GM13977 (cell line): ENCODE measurements around the gene DHX8.

Experiments
- DNase-seq: peaks from one replicate; pipeline ENCODE4 v3.0.0; 2012; ENCODE audit warnings: low spot score
- in situ Hi-C: fragments of 300-500 bp; cut with MboI; formaldehyde crosslinking; loops from one replicate; pipeline ENCODE4 v1.12.0; 2022; ENCODE audit warnings: low sequenced_read_pairs, low pct_unique_long_range_greater_than_20kb, mixed read lengths, inconsistent platforms; ENCODE audit not compliant: unreplicated experiment
- TF ChIP-seq, protein P1 (sequence below): IDR thresholded peaks from 2 replicates; pipeline ENCODE4 v1.5.1; 2012; ENCODE audit warnings: mild to moderate bottlenecking, control low read depth; ENCODE audit not compliant: insufficient read depth; ENCODE audit errors: extremely low read depth, missing control alignments

DHX8 gene

GRCh38 chr17:43483674-43484551, at the start of gene DHX8:
DHX8 (plus strand) TSS chr17:43483975; CDS start chr17:43484038, 63 bp downstream.
- in situ Hi-C loops = no loop called here
- TF ChIP-seq, protein P1, sequence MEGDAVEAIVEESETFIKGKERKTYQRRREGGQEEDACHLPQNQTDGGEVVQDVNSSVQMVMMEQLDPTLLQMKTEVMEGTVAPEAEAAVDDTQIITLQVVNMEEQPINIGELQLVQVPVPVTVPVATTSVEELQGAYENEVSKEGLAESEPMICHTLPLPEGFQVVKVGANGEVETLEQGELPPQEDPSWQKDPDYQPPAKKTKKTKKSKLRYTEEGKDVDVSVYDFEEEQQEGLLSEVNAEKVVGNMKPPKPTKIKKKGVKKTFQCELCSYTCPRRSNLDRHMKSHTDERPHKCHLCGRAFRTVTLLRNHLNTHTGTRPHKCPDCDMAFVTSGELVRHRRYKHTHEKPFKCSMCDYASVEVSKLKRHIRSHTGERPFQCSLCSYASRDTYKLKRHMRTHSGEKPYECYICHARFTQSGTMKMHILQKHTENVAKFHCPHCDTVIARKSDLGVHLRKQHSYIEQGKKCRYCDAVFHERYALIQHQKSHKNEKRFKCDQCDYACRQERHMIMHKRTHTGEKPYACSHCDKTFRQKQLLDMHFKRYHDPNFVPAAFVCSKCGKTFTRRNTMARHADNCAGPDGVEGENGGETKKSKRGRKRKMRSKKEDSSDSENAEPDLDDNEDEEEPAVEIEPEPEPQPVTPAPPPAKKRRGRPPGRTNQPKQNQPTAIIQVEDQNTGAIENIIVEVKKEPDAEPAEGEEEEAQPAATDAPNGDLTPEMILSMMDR = peak; percentile 100
- DNase-seq = peak; percentile 93

DNA sequence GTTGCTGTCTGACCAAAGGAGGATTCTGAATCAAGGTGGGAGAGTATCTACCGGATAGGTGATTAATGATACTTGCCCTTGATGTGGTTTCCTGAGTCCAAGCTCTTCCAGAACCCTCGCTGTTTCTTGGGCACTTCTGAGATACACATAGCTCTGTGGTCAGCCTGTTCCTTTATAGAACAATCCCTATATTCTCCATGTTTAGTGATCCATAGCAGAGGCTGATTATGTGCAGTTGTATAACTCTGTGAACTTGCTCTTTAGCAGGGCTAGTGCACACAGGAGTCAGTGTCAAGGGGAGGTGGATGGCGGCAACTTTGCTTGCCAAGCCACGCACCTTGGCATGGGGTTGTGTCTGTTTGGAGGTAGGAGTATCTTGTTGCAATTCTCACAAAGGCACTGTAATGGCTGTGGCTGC, 48.9 kb upstream of the DHX8 start:
- in situ Hi-C loops = no loop called here
- no peak for DNase-seq
- TF ChIP-seq, protein P1 = no peak

DNA sequence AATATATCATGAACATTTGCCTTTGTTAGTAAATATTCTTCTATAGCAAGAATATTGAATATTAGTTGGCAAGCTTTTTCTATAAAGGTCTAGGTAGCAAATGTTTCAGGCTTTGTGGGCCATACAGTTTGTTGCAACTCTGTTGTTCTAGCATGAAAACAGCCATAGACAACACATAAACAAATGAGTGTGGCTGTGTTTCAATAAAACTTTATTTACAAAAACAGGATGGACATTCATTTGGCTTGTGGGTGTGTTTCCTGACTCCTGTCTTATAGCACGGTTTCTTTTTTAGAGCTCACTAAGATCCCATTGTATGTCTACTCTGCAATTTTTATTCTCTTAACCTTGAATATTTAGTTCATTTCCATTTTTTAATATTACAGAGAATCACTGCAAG, 46.0 kb upstream of the DHX8 start:
- in situ Hi-C loops = no loop called here
- TF ChIP-seq, protein P1 = no peak
- no peak for DNase-seq

- in situ Hi-C loops = no loop called here
- no peak for DNase-seq
- TF ChIP-seq, protein P1 = no peak
These were observed 45.1 kb upstream of the DHX8 start for GRCh38 chr17:43438626-43439025.

GRCh38 chr17:43439041-43439440, 44.7 kb upstream of the DHX8 start:
- DNase-seq = no peak
- in situ Hi-C loops = no loop called here
- TF ChIP-seq, protein P1 = no peak

DNA sequence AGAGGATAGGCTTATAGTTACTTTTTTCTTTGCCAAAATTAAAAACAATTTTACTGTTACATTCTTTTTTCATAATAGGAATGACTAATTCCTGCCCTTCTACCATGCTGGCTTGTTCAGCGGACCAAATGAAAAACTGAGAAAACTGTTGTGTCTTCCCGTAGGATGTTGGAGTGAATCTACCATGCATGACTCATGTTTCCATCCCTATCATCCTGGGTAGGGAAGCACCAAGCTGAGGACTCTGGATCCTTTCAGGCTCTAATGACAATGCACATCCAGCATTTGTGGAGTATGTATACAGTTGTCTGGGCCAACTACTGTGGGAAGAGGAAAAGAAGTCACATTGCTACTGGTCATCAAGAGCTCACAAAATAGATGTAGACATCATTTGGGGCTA, 41.1 kb upstream of the DHX8 start:
- TF ChIP-seq, protein P1 = no peak
- DNase-seq = no peak
- in situ Hi-C loops = no loop called here
